Measurements from ENCODE around the gene ERC2.

The ERC2 gene

GRCh38 chr3:55984626-55985025 lies 483.6 kb downstream of the ERC2 start:
- TF ChIP-seq CTCF (IDR thresholded peaks at IDR 0.05; ENCODE audit: low read depth, low read length), result no peak
- no peak overlapping the region for H3K4me3 ChIP-seq (ENCODE audit: low read depth, low read length)

- H3K4me3 ChIP-seq (ENCODE audit: low read depth, low read length), result no peak overlapping the region
These were observed 489.3 kb downstream of the ERC2 start for GRCh38 chr3:55978953-55979352.

GRCh38 chr3:55974421-55975165 lies 493.7 kb downstream of the ERC2 start:
- H3K4me3 ChIP-seq (ENCODE audit: low read depth, low read length), result no peak overlapping the region
- no peak for TF ChIP-seq CTCF (IDR thresholded peaks at IDR 0.05; ENCODE audit: low read depth, low read length)

More at GRCh38 chr3:55978953-55979352, 489.3 kb downstream of the ERC2 start:
- no peak for TF ChIP-seq CTCF (IDR thresholded peaks at IDR 0.05; ENCODE audit: low read depth, low read length)

- no peak overlapping the region for H3K4me3 ChIP-seq (ENCODE audit: low read depth, low read length)
- TF ChIP-seq CTCF (IDR thresholded peaks at IDR 0.05; ENCODE audit: low read depth, low read length), result no peak
These were observed 498.6 kb downstream of the ERC2 start for GRCh38 chr3:55969634-55970033.

GRCh38 chr3:55968331-55968730 lies 499.9 kb downstream of the ERC2 start:
- TF ChIP-seq CTCF (IDR thresholded peaks at IDR 0.05; ENCODE audit: low read depth, low read length), result no peak
- no peak overlapping the region for H3K4me3 ChIP-seq (ENCODE audit: low read depth, low read length)

GRCh38 chr3:55966566-55966965 lies 501.7 kb downstream of the ERC2 start:
- no peak for TF ChIP-seq CTCF (IDR thresholded peaks at IDR 0.05; ENCODE audit: low read depth, low read length)
- H3K4me3 ChIP-seq (ENCODE audit: low read depth, low read length), result no peak overlapping the region

- no peak overlapping the region for H3K4me3 ChIP-seq (ENCODE audit: low read depth, low read length)
- no peak for TF ChIP-seq CTCF (IDR thresholded peaks at IDR 0.05; ENCODE audit: low read depth, low read length)
These were observed 502.5 kb downstream of the ERC2 start for GRCh38 chr3:55965776-55966175.

Measured in WI38 (cell line).